Left lung (tissue), 10 donors: Measurements from ENCODE around the gene MX1. TPM values are rescaled to one million over a fixed set of nuclear protein-coding genes. Genes with fewer than 3 reads are reported as not detected.

Source experiments
- ATAC-seq: fragments of 200-7000 bp; cut with Tn5 transposase; one replicate; pipeline ENCODE4 v1.9.1; 2020; ENCODE audit warnings: moderate library complexity
- DNase-seq, 4 donors: peaks; one replicate each; pipeline ENCODE4 v3.0.0-alpha.2; 2013 to 2020
- H3K27ac ChIP-seq, 2 donors: fragments of 200-600 bp; sonication (generic) in 1 of 2; one replicate each; pipeline versions ENCODE4 v1.5.0 to v1.8.0; 2020 to 2021
- H3K27me3 ChIP-seq, 2 donors: fragments of 200-600 bp; sonication (generic) in 1 of 2; one replicate each; pipeline versions ENCODE4 v1.5.0 to v1.8.0; 2020 to 2021
- H3K36me3 ChIP-seq, 2 donors: fragments of 200-600 bp; sonication (generic) in 1 of 2; one replicate each; pipeline versions ENCODE4 v1.5.0 to v1.8.0; 2020 to 2021
- H3K4me1 ChIP-seq, 2 donors: fragments of 200-600 bp; one replicate each; pipeline ENCODE4 v1.8.0; 2021
- H3K4me3 ChIP-seq, 2 donors: fragments of 200-600 bp; sonication (generic) in 1 of 2; one replicate each; pipeline versions ENCODE4 v1.5.0 to v1.8.0; 2020 to 2021; ENCODE audit warnings: mild to moderate bottlenecking in 1 of 2
- H3K9me3 ChIP-seq, 2 donors: fragments of 200-600 bp; sonication (generic) in 1 of 2; one replicate each; pipeline versions ENCODE4 v1.5.0 to v1.8.0; 2020 to 2021
- CTCF ChIP-seq, 2 donors: fragments of 200-600 bp; sonication (generic) in 1 of 2; IDR thresholded peaks; one replicate each; pipeline versions ENCODE4 v1.5.0 to v1.8.0; 2021; ENCODE audit warnings: antibody characterized with exemption in 2 of 2
- intact Hi-C, 2 donors: fragments of 100-400 bp; cut with DNase I; formaldehyde crosslinking; loops; one replicate each; pipeline versions ENCODE4 v1.11.2 to v1.14.2; 2022
- polyA plus RNA-seq, 6 donors: library from polyadenylated mRNA; unstranded; fragments of 120-200 nt; gene quantifications; one replicate each; pipeline ENCODE4 v1.2.1, GENCODE V29; 2013; ENCODE audit not compliant: insufficient read length in 6 of 6
- total RNA-seq, 2 donors: library from RNA; stranded (reverse); fragmentation: NEBNext Ultra II Directional; extraction: Animal tissue kit (Norgen Biotek cat#: 25700); gene quantifications; one replicate each; pipeline ENCODE4 v1.2.1, GENCODE V29; 2021
- donor health status: DM: no; HTN: yes; CAD: no.
- donor health status: DM: no; HTN: no; CAD: no.

The MX1 gene
- total and polyA plus RNA-seq, 8 donors = 6.0 to 66.3 (median 9.2) TPM

GRCh38 chr21:41387042-41387819, 38.8 kb upstream of the MX1 start:
- H3K27ac ChIP-seq = no peak overlapping the region
- no peak for DNase-seq
- no peak for TF ChIP-seq CTCF (IDR thresholded peaks at IDR 0.05)
- no peaks in the 10 kb centered on the region for H3K4me1 ChIP-seq
- H3K27me3 ChIP-seq = no peaks in the 10 kb centered on the region
- H3K4me3 ChIP-seq = no peak overlapping the region
- ATAC-seq = no peak
- intact Hi-C loops = no loop called here
- H3K36me3 ChIP-seq = peaks cover 0 to 84% of the 10 kb centered on the region in 2 donors
- H3K9me3 ChIP-seq = no peaks in the 10 kb centered on the region

- Histone ChIP-seq H3K4me1 (no peaks in the 10 kb centered on the region), H3K27ac (no peak overlapping the region), H3K4me3 (no peak overlapping the region), H3K27me3 (no peaks in the 10 kb centered on the region), H3K36me3 (peaks cover 0 to 78% of the 10 kb centered on the region in 2 donors), H3K9me3 (no peaks in the 10 kb centered on the region)
- no peak for TF ChIP-seq CTCF (IDR thresholded peaks at IDR 0.05)
- intact Hi-C loops = no loop called here
- DNase-seq (no peak), ATAC-seq (no peak)
These were observed 38.2 kb upstream of the MX1 start for GRCh38 chr21:41387824-41388223.

GRCh38 chr21:41388259-41388658, 37.8 kb upstream of the MX1 start:
- peaks cover 0 to 73% of the 10 kb centered on the region in 2 donors for H3K36me3 ChIP-seq
- DNase-seq = no peak
- no peak for ATAC-seq
- intact Hi-C loops = no loop called here
- TF ChIP-seq CTCF (IDR thresholded peaks at IDR 0.05) = no peak
- H3K4me3 ChIP-seq = no peak overlapping the region
- no peaks in the 10 kb centered on the region for H3K4me1 ChIP-seq
- H3K27ac ChIP-seq = no peak overlapping the region
- H3K27me3 ChIP-seq = no peaks in the 10 kb centered on the region
- H3K9me3 ChIP-seq = no peaks in the 10 kb centered on the region

- intact Hi-C loops = no loop called here
- Histone ChIP-seq H3K9me3 (no peaks in the 10 kb centered on the region), H3K27me3 (no peaks in the 10 kb centered on the region), H3K36me3 (peaks cover 0 to 61% of the 10 kb centered on the region in 2 donors), H3K4me1 (no peaks in the 10 kb centered on the region), H3K27ac (no peak overlapping the region), H3K4me3 (no peak overlapping the region)
- no peak for ATAC-seq
- no peak for DNase-seq
- no peak for TF ChIP-seq CTCF (IDR thresholded peaks at IDR 0.05)
These were observed 35.9 kb upstream of the MX1 start for GRCh38 chr21:41390043-41390639.

- ATAC-seq = no peak
- Histone ChIP-seq H3K4me1 (peaks cover 0 to 23% of the 10 kb centered on the region in 2 donors), H3K36me3 (peaks cover 0 to 64% of the 10 kb centered on the region in 2 donors), H3K4me3 (no peak overlapping the region), H3K9me3 (no peaks in the 10 kb centered on the region), H3K27ac (no peak overlapping the region), H3K27me3 (no peaks in the 10 kb centered on the region)
- intact Hi-C loops = no loop called here
- no peak for TF ChIP-seq CTCF (IDR thresholded peaks at IDR 0.05)
- DNase-seq = no peak
These were observed 32.1 kb upstream of the MX1 start for GRCh38 chr21:41393876-41394465.
